Ovary (tissue), 9 donors: Measurements from ENCODE around the gene CD28. TPM values are rescaled to one million over a fixed set of nuclear protein-coding genes. Genes with fewer than 3 reads are reported as not detected.
"Not testable (repeated sequence)": the region's sequence is repeated elsewhere in the genome, so short reads cannot be mapped to it uniquely, and the experiment has no call there.

Experiments
- DNase-seq, 5 donors: peaks; one replicate each; pipeline ENCODE4 v3.0.0-alpha.2; 2019 to 2020
- H3K27ac ChIP-seq, 2 donors: fragments of 200-600 bp; one replicate each; pipeline versions ENCODE4 v1.5.1 to v1.8.0; 2019 to 2022
- H3K27me3 ChIP-seq: fragments of 200-600 bp; one replicate; pipeline ENCODE4 v1.8.0; 2022
- H3K36me3 ChIP-seq: fragments of 200-600 bp; sonication (generic); one replicate; pipeline ENCODE4 v1.5.1; 2019
- H3K4me1 ChIP-seq: one replicate; pipeline ENCODE4 v1.8.1; 2013; ENCODE audit warnings: mild to moderate bottlenecking, moderate library complexity; ENCODE audit not compliant: insufficient read depth
- H3K4me3 ChIP-seq: fragments of 200-600 bp; sonication (generic); one replicate; pipeline ENCODE4 v1.5.1; 2017
- H3K9me3 ChIP-seq, 2 donors: fragments of 200-600 bp in 1 of 2; sonication (generic) in 1 of 2; one replicate each; pipeline versions ENCODE4 v1.5.1 to v1.8.1; 2013 to 2019; ENCODE audit warnings: mild to moderate bottlenecking in 1 of 2, moderate library complexity in 1 of 2
- EP300 ChIP-seq: sonication (generic); formaldehyde crosslinking; IDR thresholded peaks from one replicate; pipeline ENCODE4 v1.6.1; 2017; ENCODE audit warnings: antibody characterized with exemption
- POLR2A ChIP-seq: fragments of 450-650 bp; IDR thresholded peaks from one replicate; pipeline ENCODE4 v1.6.1; 2017; ENCODE audit warnings: antibody characterized with exemption, mild to moderate bottlenecking, moderate library complexity
- WGBS, 3 donors: extraction: QIAGEN DNeasy Blood & Tissue Kit in 1 of 3; methylation state at CpG; one replicate each; pipeline versions ENCODE4 v1.1.5 to v1.1.7; 2013 to 2017; 5-methylcytosine and 5-hydroxymethylcytosine counted together
- intact Hi-C, 4 donors: fragments of 100-400 bp; cut with DNase I; formaldehyde crosslinking; loops; one replicate each; pipeline versions ENCODE4 v1.11.0 to v1.15.1; 2022 to 2023
- polyA plus RNA-seq, 2 donors: library from polyadenylated mRNA; stranded (reverse); fragments of 200-250 nt in 1 of 2; fragments of 350-450 nt in 1 of 2; fragmentation: Illumina TruSeq in 1 of 2; extraction: RNeasy Lipid Tissue Mini Kit (QIAGEN cat#74804) in 1 of 2; gene quantifications; one replicate each; pipeline ENCODE4 v1.2.3, GENCODE V29; 2013 to 2014
- total RNA-seq, 7 donors: library from RNA; depleted of rRNA in 2 of 7; stranded (reverse); fragments of >200 nt in 2 of 7; fragmentation: NEBNext Ultra II Directional in 3 of 7; extraction: Animal tissue kit (Norgen Biotek cat#: 25700) in 3 of 7; gene quantifications; one replicate each; pipeline versions ENCODE4 v1.1.0 to v1.2.4, GENCODE V29; 2016 to 2023
- TF ChIP-seq, protein P1 (sequence below), 3 donors: fragments of 450-650 bp in 2 of 3; fragments of 200-600 bp in 1 of 3; IDR thresholded peaks; one replicate each; pipeline versions ENCODE4 v1.5.1 to v1.8.0; 2016 to 2022; ENCODE audit warnings: antibody characterized with exemption in 3 of 3, mild to moderate bottlenecking in 1 of 3
- donor health status: DM: no; HTN: no; CAD: no; lungs with moderate emphysema.
- donor health status: DM: no; HTN: no; CAD: no.
- donor health status: Bipolar disorder and iron deficiency.
- donor health status: DM: yes; HTN: yes; CAD: no.
- donor health status: DM: no; HTN: no; CAD: no.
- donor health status: DM: yes; HTN: yes; CAD: no.

The CD28 gene
- total and polyA plus RNA-seq, 9 donors, result 0.18 to 4.3 (median 1.2) TPM

DNA sequence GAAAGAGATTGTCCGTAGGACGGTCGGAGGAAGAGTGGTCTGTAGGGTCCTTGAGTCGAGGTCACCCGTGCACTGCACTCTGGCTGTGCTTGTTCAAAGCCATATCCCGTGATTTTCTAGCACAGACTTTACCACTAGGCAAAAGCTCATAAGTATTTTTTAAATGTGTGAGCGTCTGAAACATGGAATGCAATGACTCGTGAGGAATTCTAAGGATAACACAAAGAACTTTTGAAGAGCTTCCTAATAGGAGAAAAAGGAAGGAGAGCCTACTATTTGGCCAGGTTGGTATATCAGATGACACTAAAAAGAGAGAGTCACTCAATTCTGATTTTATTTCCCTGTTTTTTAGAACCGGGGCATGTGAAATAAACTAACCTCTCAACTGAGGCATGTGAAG, 68.3 kb downstream of the CD28 start:
- WGBS, 3 donors, result 73 to 78% (median 76%) methylated on average over 9 of the region's 9 CpGs
- H3K27me3 ChIP-seq, result no peaks in the 10 kb centered on the region
- H3K4me3 ChIP-seq, result no peak overlapping the region
- intact Hi-C loops, result no loop called here
- no peaks in the 10 kb centered on the region for H3K4me1 ChIP-seq
- H3K9me3 ChIP-seq, result no peaks in the 10 kb centered on the region
- DNase-seq, result no peak
- H3K27ac ChIP-seq, result no peak overlapping the region
- no peak for TF ChIP-seq POLR2A
- TF ChIP-seq EP300, result no peak
- TF ChIP-seq, protein P1, sequence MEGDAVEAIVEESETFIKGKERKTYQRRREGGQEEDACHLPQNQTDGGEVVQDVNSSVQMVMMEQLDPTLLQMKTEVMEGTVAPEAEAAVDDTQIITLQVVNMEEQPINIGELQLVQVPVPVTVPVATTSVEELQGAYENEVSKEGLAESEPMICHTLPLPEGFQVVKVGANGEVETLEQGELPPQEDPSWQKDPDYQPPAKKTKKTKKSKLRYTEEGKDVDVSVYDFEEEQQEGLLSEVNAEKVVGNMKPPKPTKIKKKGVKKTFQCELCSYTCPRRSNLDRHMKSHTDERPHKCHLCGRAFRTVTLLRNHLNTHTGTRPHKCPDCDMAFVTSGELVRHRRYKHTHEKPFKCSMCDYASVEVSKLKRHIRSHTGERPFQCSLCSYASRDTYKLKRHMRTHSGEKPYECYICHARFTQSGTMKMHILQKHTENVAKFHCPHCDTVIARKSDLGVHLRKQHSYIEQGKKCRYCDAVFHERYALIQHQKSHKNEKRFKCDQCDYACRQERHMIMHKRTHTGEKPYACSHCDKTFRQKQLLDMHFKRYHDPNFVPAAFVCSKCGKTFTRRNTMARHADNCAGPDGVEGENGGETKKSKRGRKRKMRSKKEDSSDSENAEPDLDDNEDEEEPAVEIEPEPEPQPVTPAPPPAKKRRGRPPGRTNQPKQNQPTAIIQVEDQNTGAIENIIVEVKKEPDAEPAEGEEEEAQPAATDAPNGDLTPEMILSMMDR (IDR thresholded peaks at IDR 0.05), result no peak
- no peaks in the 10 kb centered on the region for H3K36me3 ChIP-seq

DNA sequence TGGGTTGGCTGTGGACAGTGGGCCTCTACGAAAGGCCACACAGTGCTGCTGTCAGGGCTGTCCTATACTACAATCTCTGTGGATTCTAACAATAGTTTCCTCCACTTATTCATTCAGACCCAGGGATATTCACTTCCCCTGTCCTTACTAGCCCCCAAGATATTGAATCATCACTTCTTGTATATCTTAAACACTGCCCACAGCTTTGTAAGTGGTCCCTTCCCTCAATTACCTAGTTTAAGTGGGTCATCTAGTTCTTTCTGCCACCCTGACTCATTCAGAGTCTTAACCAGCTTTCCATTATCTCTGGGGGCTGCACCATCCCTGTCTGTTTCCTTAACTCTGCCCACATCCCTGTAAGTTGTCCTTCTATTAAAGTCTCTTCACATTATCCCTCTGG, 69.2 kb downstream of the CD28 start:
- no peaks in the 10 kb centered on the region for H3K27me3 ChIP-seq
- no peaks in the 10 kb centered on the region for H3K4me1 ChIP-seq
- H3K36me3 ChIP-seq, result no peaks in the 10 kb centered on the region
- H3K9me3 ChIP-seq, result no peaks in the 10 kb centered on the region
- intact Hi-C loops, result no loop called here
- TF ChIP-seq, protein P1 (IDR thresholded peaks at IDR 0.05), result no peak
- TF ChIP-seq POLR2A (no peak), EP300 (no peak)
- no peak for DNase-seq
- H3K4me3 ChIP-seq, result no peak overlapping the region
- 91 to 96% (median 94%) methylated on average over 1 of the region's 1 CpG for WGBS, 3 donors
- no peak overlapping the region for H3K27ac ChIP-seq

DNA sequence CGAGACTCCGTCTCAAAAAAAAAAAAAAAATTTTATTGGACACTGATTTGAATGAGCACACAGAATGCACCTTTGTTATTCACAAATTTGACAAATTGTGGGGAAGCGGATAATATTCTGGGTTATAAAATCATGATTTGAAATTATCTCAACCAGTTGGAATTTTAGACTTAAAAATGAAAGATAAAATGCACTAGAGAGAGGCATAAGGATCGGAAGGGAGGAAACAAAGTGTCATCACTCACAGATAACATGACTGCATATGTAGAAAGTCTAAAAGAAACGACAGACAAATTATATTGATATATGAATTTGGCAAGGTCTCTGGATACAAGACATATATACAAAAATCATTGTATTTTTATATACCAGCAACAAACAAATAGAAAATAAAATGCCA, 70.6 kb downstream of the CD28 start:
- H3K9me3 ChIP-seq, result no peaks in the 10 kb centered on the region
- H3K4me1 ChIP-seq, result no peaks in the 10 kb centered on the region
- TF ChIP-seq, protein P1 (IDR thresholded peaks at IDR 0.05), result no peak
- no peak for TF ChIP-seq EP300
- no peak for TF ChIP-seq POLR2A
- no peak for DNase-seq
- no peaks in the 10 kb centered on the region for H3K36me3 ChIP-seq
- 51 to 62% (median 55%) methylated on average over 5 of the region's 5 CpGs for WGBS, 3 donors
- intact Hi-C loops, result no loop called here
- H3K27me3 ChIP-seq, result no peaks in the 10 kb centered on the region
- no peak overlapping the region for H3K27ac ChIP-seq
- H3K4me3 ChIP-seq, result no peak overlapping the region

GRCh38 chr2:203779477-203780073, 73.1 kb downstream of the CD28 start:
- DNase-seq, H3K27ac ChIP-seq, H3K27me3 ChIP-seq, H3K4me3 ChIP-seq, intact Hi-C loops, H3K4me1 ChIP-seq, H3K9me3 ChIP-seq, H3K36me3 ChIP-seq: not testable (repeated sequence)
- 74 to 83% (median 82%) methylated on average over 4 of the region's 4 CpGs for WGBS, 3 donors

DNA sequence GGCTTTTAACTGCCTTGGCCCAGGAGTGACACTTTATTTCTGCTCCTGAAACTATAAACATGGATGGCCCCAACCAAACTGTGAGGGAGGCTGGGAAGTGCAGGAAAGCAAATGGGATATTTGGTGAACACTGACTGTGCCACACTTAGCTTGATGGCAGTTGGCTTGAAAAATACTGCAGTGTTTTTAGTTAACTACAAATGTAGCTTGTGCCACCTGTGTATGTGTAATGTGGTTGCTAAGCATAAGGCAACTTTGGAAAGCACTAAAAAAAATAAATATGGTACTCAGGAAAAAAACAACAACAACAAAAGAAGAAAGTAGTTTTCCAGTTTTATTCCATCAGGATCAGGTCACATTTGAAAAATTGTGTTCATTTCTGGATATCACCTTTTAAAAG, 73.8 kb downstream of the CD28 start:
- no peak for DNase-seq
- H3K36me3 ChIP-seq, result no peaks in the 10 kb centered on the region
- H3K27me3 ChIP-seq, result no peaks in the 10 kb centered on the region
- no peaks in the 10 kb centered on the region for H3K9me3 ChIP-seq
- no peaks in the 10 kb centered on the region for H3K4me1 ChIP-seq
- no peak overlapping the region for H3K27ac ChIP-seq
- no peak overlapping the region for H3K4me3 ChIP-seq
- intact Hi-C loops, result no loop called here
- TF ChIP-seq, protein P1 (IDR thresholded peaks at IDR 0.05), result no peak
- TF ChIP-seq POLR2A, result no peak
- TF ChIP-seq EP300, result no peak
